ENCODE measurements around the gene SLC25A19. TPM values are rescaled to one million over a fixed set of nuclear protein-coding genes. Genes with fewer than 3 reads are reported as not detected.
A peak's percentile ranks its signal among the peaks of the same experiment; 100 is the strongest.

The SLC25A19 gene
- 31.1 and 32.0 TPM in 2 replicates for total RNA-seq (2014; rRNA removed; shearing (Covaris generic))
- polyA plus RNA-seq (2015; cell fraction: cytosol; rRNA removed) = 15.6 and 19.0 TPM in 2 replicates
- 10.6 and 14.4 TPM in 2 replicates for polyA plus RNA-seq (2015; cell fraction: nucleus; rRNA removed)

DNA sequence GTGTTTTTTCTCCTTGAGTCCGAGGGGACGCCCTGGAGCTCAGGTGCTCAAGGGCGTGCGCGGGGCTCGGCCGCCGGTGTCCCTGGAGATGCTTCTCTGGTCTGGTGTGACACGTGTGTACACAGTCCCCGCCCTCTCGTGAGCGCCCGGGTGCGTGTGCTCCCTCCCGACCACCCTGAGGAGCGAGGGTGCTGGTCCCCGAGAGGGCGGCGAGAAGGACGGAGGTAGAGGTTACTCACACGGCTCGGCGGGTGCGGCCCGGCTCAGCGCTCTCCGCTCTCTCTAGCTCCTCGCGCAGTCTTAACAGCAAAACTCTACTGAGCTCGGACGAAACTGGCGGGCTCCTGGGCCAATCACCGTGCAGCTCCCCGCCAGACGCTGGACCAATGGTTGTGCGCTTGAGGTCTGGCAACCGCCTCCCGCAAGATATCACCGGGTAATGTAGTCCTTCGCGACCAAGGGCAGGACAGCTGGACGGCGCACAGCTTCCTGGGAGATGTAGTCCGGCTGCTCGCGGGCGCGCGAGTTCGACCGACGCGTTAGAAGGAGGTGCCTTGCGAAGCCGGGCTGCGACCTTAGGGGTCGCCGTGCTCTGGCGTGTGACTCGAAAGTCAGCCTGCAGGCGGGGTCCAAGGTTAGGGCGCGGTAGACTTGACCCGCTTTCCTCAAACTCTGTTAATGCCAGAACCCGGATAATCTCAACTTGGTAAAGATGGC, at the start of gene SLC25A19:
Gene SLC25A19 (minus strand): TSS at position 319 of the 717 bp plus-strand sequence. CDS start 2,669 bp downstream, outside the sequence.
- DNase-seq (ENCODE audit: low read depth) = peak; percentile 99

DNA sequence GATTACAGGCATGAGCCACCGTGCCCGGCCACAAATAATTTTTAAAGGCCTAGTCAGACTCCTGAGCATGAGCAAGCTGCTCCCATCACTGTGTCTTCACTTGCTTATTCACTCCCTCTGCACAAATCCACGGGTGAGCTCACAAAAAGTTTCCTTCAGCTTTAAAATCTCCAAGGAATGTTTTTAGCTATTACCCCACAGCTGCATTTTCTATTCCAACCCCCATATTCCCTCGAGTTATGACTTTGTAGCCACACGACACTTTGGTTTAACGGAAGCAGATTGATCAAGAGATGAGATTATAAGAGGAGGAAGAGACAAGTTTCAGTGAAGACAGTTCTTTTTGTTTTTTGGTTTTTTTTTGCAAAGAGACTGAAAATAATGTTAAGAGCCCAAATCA, 49.1 kb upstream of the SLC25A19 start:
- DNase-seq (ENCODE audit: low read depth) = no peak

DNA sequence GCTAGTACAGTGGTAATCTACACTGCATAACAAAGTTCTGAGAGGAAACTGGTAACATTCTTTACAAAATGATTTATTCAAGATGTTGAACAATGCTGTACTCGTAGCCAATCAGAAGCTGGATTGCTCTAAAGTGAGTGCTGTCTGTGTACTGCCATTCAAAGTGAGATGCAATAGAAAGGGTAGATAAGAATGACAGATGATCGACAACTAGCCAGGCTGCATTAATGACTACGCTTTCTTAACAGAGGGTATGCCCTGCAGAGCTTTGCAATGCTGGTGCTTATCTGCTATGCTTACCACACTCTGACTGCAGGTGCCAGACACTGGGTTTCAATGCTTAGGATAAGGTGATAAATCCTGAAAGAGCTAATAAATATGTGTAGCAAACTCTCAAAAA, 46.1 kb upstream of the SLC25A19 start:
- DNase-seq (ENCODE audit: low read depth) = no peak

DNA sequence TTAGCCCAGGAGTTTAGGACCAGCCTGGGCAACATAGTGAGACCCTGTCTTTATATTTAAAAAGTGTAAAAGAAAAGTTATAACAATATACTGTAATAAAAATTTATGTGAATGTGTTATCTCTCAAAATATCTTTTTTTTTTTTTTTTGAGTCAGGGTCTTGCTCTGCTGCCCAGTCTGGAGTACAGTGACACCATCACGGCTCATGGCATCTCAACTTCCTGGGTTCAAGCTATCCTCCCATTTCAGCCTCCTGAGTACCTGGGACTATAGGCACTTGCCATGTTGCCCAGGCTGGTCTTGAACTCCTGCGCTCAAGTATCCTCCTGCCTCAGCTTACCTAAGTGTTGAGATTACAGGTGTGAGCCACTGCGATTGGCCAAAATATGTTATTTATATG, 45.5 kb upstream of the SLC25A19 start:
- DNase-seq (ENCODE audit: low read depth) = no peak

DNA sequence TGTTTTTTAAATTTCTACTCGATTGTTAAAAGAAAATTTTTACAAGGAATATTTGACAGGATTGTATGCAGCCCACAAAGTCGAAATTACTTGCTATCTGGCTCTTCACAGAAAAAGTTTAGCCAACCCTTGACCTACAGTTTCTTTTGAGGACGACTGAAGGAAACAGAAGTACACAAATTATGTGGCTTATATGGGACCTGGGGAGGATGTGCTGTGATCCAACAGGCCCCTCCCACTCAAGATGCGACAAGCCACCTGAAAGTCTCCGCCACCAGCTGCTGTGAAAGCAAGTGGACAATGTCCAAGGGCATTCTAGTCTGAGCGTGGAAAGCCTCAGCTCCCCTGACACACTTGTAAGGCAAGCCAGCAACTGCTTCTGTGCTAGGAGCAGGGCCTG, 42.4 kb upstream of the SLC25A19 start:
- no peak for DNase-seq (ENCODE audit: low read depth)

DNA sequence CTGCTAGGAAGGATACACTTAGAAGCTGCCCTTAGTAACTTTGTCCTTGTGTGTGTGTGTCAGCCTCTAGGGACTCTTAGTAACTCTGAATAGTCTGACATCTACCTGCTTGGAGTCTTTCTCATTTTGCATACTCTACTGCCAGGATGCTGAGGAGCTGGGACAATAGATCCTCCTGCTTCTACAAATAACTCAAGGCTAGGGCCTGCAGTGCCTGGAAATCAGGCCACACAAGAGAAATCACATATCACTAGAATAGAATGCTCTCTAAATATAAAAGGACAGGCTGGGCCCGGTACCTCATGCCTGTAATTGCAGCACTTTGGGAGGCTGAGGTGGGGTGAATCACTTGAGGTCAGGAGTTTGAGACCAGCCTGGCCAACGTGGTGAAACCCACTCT, 38.5 kb upstream of the SLC25A19 start:
- DNase-seq (ENCODE audit: low read depth) = no peak

DNA sequence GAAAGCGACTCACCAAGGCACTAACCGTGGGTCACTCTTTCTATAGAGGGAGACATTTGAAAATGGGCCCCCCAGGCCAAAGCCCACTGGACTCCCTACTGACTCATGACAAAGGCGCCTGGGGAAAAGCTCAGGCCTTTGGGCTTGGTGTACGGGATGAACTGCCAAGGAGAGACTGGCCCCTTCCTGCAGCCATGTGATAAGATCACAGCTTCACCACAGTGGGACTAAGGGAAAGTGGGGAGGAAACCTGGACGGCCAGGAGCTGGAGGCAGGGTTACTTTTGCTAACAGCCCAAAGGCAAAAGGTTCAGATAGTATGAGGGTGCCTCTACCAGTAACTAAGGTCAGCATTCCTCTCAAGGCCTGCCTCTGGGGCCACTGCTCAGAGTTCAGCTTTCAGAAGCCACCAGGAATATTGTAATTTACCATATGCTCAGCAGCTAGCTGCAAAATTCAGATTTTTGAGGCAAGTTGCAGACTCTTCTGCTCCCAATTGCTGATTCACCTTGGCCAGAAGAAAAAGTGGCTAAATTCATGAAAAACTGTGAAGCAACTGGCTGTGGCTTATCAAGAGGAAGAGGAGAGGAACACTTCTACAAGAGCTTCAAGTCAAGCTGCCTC, 37.1 kb upstream of the SLC25A19 start:
- peak; percentile 22 for DNase-seq (ENCODE audit: low read depth)

DNA sequence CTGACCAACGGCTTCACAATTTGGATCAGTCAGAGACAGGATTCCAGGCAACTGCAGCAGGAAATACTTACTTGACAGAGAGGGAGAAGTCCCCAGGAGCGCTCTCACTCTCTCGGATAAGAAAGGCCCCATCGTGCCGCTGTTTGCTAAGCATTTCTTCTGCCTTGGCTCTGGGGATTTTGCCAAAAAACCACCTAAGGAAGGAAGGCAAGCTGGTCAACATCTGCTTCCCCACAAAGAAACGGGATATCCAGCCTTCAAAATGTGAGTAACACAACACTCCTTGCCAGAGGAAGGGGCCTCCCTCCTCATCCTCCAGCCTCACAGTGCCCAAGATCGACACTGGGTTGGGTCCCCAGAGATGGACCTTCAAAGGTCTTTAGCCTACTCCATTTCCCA, 36.6 kb upstream of the SLC25A19 start:
- DNase-seq (ENCODE audit: low read depth) = no peak

DNA sequence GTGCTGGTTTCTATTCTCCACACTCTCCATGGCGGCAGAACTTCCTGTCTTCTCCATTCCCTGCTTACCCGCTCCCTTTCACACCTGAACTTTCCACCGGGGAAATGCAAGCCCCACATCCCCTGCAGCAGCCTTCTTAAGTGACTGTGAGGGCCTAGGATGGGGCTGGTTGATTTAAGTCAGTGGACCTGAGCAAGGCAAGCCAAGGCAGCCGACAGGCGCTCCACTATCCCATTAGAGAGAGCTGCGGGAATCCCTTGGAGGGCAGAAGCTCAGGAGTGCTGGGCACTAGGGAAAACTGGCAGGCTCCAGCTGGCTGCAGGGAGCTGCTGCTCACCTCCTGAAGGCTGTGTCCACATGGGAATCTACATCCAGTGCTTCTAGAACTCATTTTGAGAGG, 36.1 kb upstream of the SLC25A19 start:
- no peak for DNase-seq (ENCODE audit: low read depth)

DNA sequence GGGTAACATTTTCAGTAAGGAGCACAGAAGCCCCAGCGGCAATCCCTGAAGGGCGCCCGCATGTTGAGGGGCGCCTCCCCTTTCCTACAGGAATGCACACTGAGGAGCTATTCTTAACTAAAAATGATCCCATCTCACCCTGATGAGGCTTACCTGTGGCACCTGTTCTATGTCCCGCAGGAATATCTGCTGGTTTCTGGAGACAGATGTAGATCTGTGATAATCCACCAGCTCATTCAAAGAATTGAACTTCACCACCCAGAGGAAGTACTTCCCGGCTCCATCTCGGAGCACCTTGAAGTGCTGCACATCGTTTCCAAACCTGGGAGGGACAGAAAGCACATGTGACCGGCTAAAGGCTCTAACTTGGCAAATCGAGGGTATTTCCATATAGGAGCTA, 32.3 kb upstream of the SLC25A19 start:
- no peak for DNase-seq (ENCODE audit: low read depth)

DNA sequence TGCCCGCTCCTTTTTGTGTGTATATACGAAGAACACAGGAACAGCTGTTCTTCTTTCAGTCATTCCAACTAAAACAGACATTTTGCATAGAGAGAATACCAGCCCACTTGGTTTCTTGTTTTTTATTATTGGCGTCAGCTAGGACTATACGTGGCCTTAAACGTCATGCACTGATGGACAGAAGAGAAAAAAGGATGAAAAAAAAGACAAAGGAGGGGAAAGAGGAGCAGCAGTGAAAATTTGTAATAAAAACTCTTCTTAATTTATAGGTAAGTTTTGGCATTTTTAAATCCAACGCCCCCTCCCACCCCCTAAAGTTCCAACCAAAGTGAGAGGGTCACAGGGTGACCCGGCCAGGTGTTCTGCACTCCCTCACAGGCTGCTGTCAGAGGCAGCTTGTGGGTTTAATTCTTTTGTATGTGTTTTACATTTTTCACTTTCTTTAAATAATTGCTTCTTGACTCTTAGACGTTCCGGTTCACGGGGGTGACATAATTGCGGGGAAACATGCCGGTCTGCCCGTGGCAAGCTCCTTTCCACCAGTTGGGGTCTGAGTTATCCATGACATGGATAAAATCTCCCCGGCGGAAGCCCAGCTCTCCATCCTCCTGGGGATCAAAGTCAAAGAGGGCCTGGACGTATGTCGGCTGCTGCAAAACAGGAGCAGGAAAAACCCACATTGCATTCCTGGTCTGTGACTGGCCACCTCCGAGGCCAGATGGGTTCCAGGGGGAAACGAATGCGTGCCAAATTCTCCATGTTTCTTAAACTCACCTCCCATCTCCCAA, 30.9 kb upstream of the SLC25A19 start:
- peak; percentile 50 for DNase-seq (ENCODE audit: low read depth)

DNA sequence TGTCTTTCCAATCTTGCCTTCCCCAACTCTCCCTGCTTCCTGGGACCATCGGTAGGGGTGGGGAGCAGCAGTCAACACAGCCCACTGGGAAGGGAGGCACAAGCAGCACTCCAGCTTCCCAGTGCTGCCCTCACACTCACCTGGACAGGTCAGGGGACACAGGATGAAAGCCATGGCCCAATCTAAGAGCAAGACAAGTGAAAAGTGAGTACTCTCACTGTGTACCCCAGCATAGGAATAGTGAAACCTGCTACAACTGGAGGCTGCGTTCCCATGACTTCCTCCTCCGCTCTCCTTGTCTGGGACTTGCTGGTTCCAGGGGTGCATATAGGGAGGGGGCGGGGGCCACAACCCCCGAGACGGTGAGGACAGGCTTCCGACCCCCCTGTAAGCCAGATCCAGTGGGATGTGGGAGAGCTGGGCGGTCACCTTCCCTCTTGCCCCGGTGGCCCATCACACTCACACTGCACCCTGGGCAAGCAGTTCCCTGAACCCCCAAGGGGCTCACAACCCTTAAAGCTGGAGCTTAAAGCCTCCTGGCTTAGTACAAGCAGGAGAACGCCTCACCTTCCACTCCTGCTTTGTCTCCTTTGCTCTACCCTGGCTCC, 29.5 kb upstream of the SLC25A19 start:
- no peak for DNase-seq (ENCODE audit: low read depth)

DNA sequence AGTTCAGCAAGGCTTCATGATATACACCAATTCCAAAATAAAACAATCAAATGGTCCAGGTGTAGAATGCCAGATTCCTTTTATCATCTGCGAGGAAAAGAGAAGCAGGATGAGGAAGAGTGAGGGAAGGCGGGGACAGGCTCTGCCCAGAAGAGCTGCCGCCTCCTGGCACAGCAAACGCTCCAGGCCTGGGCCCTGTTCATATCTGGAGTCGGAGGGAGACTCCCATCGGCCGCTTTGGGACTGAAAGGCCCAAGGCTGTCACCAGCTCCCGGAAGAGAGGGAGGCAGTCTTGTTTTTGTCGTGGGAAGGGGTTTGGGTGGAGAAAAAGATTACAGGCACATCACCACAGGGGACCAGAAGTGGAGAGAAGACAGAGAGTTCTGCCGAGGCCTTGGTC, 29.0 kb upstream of the SLC25A19 start:
- DNase-seq (ENCODE audit: low read depth) = no peak

DNA sequence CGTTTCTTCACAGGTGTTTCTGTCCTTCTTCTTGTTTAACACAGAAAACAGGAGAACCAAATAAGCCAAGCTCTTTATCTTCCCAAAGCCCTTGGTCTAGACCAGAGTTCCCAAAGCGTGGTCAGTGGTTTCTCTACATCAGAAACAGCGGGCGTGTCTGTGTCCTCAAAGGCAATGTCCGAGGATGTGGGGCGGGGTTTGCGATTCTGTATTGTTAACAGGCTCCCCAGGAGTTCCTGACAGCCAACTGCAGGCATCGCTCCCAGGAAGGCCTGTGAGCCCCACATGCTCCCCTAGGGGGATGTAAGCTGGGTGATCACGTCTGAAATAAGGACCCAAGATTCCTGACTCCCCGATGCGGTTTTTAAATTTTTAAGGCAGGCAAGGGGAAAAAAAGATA, 28.4 kb upstream of the SLC25A19 start:
- DNase-seq (ENCODE audit: low read depth) = no peak

DNA sequence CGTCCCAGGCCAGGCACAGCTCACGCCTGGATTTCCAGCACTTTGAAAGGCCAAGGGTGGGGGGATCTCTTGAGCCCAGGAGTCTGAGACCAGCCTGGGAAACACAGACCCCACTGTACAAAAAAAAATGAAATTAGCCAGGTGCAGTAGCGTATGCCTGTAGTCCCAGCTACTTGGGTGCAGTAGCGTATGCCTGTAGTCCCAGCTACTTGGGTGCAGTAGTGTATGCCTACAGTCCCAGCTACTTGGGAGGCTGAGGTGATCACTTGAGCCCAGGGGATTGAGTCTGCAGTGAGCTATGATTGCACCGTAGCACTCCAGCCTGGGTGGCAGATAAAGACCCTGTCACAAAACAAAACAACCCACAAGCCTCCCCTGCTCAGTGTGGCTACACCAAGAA, 27.0 kb upstream of the SLC25A19 start:
- DNase-seq (ENCODE audit: low read depth) = no peak

DNA sequence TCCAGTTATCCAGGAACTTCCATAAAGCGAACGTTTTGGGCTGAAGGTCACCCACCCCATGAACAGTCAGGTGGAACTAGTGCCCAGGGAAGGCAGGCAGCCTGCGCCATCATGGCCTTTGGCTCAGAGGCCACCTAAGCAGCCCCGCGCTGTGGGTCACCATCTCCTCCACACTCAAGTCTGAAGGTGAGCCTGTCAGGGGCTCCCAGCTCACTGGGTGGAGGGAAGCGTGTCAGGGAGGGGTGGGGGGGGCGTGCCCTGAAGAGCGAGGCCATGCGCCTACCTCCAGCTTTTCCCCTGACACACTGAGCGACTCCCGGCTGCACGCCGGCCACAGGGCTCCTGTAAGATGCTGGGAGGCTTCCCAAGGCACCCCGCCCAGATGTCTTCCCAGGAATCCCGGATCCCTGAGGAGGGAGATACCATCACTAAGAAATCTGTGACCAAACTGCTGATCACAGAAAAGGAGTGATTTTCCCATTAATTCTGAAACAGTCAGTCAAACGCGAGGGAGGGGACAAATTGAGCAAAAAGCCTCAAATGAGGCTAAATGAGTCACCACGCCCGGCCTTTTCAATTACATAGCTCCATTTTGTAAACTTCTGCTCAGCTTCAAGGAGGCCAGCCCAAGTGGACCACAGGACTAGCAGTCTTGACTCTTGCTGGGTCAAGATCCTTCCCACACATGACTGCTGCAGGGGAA, 26.5 kb upstream of the SLC25A19 start:
- DNase-seq (ENCODE audit: low read depth) = no peak

DNA sequence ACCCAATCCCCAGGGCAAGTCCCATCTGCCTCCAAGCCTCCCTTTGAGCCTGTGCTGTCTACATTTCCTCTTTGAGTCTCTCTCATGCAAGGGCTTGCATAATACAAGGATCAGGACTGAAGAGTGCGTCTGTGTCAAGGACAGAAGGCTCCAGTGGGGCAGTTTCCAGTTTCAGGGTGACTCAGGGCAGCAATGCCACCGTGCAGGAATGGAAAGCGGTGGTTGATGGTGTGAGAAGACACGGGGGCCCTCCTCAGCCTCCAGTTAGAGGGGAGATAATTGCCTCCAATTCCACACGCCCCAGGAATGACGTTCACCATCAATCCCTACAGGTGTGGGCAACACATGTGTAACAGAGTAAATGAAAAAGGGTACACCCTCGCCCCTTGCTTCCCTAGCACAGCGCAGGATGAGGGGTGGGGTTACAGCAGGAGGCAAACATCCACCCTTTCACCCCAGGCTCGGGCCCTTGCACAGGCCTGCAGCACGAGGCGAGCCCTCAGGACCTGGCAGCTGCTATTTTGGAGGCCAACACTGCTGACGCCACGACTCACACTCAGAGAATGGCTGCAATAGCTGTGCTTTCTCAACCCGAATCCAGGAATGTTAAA, 24.8 kb upstream of the SLC25A19 start:
- DNase-seq (ENCODE audit: low read depth) = no peak

DNA sequence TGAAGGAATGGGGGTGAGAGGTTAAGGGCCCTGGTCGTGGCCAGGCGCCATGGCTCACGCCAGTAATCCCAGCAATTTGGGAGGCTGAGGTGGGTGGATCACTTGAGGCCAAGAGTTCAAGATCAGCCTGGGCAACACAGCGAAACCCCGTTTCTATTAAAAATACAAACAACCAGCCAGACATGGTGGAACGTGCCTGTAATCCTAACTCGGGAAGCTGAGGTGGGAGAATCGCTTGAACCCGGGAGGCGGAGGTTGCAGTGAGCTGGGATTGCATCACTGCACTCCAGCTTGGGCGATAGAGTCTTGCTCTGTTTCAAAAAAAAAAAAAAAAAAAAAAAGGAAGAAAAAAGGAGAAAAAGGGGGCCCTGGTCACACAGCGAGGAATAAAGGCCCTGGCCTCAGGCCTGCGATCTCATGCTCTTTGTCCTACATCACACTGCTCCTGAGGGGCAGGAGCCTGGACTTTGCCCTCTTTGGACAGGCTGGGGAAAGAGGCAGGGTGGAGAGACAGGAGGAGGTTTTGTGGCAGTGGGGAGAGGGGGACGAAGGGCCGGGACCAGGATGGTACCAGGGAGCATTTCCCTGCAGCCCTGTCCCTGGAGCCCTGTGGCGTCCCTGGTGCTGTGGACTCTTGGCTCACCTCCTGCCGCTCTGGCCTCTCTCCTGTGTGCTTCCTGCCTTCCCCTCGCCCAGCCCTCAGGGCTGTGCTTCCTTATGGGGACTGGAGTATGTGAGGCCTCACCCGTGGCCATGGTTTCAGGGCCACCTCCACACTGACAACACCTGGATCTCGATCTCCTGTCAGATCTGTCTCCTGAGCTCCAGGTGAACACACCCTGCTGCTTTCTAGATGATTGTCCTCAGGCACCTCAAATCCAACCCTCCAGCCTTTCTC, 19.7 kb upstream of the SLC25A19 start:
- DNase-seq (ENCODE audit: low read depth) = no peak

DNA sequence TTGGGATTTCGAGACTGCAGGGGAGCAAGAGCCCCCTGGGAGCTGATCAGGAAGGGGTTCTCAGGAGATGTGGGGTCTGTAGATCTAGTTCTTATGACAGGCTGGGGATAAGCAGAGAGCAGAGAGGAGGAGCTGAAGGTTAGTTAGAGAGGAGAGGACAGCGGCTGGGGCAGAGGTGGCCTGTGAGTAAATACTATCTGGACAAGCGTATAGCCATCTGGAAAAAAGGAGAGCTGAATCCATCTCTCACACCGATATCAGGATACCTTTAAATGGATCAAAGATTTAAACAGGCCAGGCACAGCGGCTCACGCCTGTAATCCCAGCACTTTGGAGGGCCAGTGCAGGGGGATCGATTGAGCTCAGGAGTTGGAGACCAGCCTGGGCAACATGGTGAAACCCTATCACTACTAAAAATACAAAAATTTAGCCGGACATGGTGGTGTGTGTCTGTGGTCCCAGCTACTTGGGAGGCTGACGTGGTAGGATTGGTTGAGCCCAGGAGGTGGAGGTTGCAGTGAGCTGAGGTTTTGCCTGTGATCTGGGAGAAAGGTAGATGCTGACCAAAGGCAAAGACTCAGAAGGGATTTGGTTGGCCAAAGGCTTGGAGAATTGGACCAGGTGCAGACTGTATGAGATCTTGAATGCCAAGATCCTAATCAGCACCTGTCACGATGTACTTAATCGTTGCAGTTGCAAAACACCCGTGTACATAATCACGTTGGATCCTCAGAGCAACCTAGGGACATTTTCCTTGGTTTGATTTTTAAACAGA, 18.9 kb upstream of the SLC25A19 start:
- no peak for DNase-seq (ENCODE audit: low read depth)

All from HT1080 (cell line).